ENCODE measurements around the gene PLEKHA6.

Gene PLEKHA6

DNA sequence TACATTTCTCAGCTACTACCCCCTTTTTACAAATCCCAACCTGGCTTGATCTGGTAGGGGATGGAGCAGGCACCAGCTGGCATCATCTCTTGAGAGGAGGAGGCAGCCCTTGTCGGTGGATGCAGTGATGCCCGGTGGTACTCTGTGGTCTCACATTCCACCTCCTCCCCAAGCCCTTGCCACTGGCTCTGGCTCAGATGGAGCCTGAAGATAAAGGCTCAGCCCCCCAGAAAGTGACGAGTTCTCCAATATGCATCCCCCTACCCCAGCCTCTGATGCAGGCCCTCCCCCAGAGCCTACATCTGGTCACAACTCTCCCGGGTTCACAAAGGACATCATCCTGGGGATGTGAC lies 142.1 kb downstream of the PLEKHA6 start:
- no peak for DNase-seq (ENCODE audit: low read depth in 2 of 2, low spot score in 1 of 2)

- no peak for DNase-seq (ENCODE audit: low read depth in 2 of 2, low spot score in 1 of 2)
Measured at GRCh38 chr1:204216880-204217647, 142.7 kb downstream of the PLEKHA6 start.

DNA sequence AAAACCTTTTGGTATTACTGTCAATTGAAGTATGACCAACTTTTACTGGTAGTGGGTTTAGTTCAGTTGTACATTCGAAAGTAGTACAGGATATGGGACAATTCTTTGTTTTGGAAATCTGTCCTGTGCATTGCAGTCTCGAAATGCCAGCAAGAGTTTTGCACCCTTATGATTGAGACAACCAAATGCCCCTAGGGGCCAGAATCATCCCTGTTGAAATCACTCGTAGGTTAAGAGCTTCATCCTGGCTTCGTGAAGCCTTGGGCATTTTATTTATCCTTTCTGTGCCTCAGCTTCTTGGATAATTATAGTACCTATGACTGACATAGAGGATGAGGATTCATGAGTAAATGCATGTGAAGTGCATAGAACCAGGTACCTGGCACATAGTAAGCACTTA lies 143.5 kb downstream of the PLEKHA6 start:
- DNase-seq (ENCODE audit: low read depth in 2 of 2, low spot score in 1 of 2) = no peak

DNA sequence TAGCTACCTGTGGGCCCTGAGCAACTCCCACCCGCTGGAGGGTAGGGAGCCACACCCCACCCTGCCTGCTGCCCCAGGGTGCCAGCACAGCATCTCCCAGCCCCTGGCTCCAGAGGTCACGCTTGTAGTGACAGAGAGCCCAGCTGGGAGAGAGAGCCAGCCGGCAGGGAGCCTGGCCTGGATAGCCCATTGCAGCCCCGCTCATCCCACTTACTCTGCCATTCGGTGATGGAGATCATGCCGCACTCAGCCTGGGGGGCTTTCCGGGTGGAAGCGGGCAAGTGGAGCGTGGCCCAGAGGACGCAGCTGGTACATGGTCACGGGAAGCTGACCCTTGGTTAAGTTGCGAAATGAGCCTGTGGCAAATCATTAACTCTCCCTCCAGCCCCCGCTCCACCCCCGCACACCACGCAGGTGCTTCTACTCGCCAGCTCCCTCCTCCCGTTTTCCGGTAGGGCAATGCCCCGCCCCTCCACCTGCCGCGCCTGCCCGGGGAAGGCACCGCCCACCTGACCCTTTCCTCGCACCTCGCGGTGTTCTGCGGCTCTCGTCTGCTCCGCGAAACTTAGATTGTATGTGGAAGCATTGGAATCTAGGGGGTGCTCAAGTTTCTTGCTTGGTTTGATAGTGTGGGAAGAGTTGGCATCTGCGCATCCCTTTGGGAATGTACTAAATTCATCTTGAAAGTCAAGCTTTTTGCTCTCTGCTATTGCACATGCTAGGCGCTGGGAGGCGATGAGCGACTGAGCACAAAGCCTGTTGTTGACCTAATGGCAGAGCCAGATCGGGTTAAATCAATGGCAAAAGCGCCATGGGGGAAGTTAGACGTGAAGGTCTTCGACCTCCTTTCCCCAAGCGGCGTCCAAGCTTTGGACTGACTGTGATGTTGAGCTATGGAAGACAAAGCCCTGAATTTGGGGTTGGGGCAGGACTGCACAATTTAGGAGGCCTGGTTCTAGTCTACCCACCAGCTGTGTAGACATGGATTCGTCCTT lies 145.8 kb downstream of the PLEKHA6 start, which contains the start of gene GOLT1A:
Gene GOLT1A (minus strand): TSS at position 321 of the 995 bp plus-strand sequence. CDS start 82 bp downstream, at position 239.
- no peak for DNase-seq (ENCODE audit: low read depth in 2 of 2, low spot score in 1 of 2)

DNA sequence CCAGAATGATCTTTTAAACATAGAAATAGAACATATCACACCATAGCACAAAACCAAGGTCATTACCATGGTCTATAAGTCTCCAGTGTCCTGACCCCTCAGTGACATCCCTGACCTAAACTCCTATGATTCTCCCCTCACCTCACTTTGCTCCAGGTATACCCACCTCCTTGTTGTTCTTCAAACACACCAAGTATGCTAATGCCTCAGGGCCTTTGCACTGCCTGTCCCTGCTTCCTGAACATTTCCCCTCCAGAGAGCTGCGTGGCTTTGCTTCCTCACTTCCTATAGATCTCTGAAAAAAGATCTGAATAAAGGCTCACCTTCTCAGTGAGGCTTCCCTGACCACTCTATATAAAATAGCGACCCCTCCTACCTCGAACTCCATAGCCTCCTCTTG lies 147.0 kb downstream of the PLEKHA6 start:
- DNase-seq (ENCODE audit: low read depth in 2 of 2, low spot score in 1 of 2) = no peak

DNA sequence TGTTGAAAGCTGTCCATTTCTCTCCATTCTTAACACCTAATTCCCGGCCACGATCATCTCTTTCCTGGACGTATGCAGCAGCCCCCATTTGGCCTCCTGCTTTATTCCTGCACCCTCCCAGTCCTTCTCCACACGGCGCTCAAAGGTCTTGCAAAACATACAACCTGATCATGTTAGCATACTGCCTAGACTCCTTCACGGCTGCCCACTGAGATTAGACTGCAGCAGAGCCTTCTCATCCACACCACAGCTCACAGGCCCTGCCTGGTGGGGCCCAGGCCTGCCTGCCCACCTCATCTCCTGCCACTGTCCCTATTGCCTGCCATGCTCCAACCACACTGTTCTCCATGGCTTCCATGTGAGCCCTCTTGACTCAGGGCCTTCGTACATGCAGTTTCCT lies 148.7 kb downstream of the PLEKHA6 start:
- no peak for DNase-seq (ENCODE audit: low read depth in 2 of 2, low spot score in 1 of 2)

DNA sequence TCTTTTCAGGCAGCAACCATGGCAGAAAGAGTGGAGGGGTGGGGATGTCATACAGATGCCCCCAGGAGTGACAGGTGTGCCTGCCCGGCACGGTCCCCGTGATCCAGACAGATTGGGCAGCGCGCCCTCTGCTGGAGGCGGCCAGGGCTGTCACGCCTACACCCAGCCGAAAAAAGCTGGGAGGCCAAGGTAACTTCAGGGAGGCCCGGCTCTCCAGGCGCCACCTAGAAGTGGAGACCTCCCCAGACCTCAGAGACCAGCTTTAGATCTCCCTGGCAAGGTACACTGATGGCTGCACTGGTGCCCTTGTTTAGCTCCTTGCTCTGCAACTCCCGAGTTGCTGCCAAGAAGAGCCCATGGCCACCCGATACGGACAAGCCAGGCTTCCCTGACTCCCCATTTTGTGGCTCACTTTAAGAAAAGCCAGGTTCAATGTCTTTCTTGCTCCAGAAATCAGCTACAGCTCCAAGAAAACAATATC lies 152.6 kb downstream of the PLEKHA6 start:
- peak; percentile 48 to 51 for DNase-seq (ENCODE audit: low read depth in 2 of 2, low spot score in 1 of 2)

DNA sequence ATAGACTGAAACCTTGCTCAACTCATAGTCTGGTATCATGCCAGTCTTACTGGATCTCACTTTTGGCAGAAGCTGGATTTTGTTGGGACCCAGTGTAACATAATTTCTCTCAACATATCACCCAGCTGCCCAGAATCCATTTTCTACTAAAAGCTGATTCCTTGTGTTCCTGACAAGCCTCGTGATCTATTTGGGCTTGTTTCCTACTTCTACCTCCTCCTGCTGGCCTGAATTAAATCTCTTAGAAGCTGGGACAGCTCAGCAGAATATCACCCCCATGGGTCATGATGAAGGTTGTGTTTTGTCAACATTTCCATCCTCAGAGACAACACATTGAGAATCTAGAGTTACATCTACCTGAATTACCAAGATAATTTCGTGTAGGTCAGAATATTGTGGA lies 153.6 kb downstream of the PLEKHA6 start:
- DNase-seq (ENCODE audit: low read depth in 2 of 2, low spot score in 1 of 2) = no peak

DNA sequence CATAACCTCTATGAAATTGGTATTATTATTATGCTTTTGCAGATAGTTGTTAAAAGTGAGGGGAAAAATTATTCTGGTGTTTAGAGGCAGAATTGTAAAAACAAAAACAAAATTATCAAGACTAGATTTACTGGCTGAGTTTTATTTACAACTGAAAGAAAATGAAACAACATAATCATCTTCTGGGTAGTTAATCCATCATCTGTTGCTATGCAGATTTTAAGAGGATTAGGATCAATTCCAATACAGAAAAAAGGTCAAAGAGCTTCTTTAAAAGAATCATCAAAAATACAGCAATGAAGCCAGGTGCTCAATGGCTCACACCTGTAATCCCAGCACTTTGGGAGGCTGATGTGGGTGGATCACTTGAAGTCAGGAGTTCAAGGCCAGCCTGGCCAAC lies 154.2 kb downstream of the PLEKHA6 start:
- DNase-seq (ENCODE audit: low read depth in 2 of 2, low spot score in 1 of 2) = no peak

GRCh38 chr1:204204944-204205343 lies 154.8 kb downstream of the PLEKHA6 start:
- no peak for DNase-seq (ENCODE audit: low read depth in 2 of 2, low spot score in 1 of 2)

GRCh38 chr1:204203206-204203767 lies 156.4 kb downstream of the PLEKHA6 start:
- DNase-seq (ENCODE audit: low read depth in 2 of 2, low spot score in 1 of 2) = no peak

DNA sequence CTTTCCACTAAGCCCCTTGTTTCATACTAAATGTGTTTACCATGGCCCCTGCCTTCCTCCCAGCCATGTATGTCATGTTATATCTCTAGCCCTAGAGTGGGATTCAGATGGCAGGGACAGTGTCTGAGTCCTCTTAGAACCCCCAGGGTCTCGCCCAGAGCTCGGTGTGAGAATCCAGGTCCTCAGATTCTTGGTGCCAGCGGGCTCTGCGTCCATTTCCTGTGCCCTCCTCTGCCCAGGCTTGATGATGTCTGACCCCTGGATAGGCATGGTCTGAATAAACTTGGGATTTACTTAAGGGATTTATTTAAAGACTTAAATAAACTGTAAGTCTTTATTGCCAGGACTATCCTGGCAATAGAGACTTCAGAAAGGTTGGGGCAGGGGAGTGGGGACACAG lies 157.2 kb downstream of the PLEKHA6 start:
- DNase-seq (ENCODE audit: low read depth in 2 of 2, low spot score in 1 of 2) = no peak

GRCh38 chr1:204201348-204202040 lies 158.2 kb downstream of the PLEKHA6 start:
- DNase-seq (ENCODE audit: low read depth in 2 of 2, low spot score in 1 of 2) = no peak

DNA sequence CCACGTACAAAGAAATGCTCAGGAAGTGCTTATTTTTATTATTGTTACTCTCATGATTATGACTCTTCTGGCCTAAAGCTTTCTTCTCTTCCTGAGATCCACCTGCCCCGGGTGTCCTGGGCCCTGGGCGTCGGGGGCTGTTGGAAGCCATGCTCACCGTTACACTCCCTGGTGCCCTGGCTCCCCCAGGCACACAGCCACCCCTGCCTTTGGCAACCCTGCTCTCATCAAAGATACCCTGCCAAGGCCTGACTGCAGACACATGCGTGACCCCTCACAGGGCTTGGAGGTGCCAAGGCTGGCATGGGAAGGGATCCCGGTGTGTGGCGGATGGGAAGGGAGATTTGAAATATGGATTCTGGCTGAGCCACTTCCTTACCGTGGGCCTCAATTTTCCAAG lies 160.2 kb downstream of the PLEKHA6 start:
- DNase-seq (ENCODE audit: low read depth in 2 of 2, low spot score in 1 of 2) = no peak

GRCh38 chr1:204198348-204199340 lies 161.1 kb downstream of the PLEKHA6 start:
- DNase-seq (ENCODE audit: low read depth in 2 of 2, low spot score in 1 of 2) = no peak

DNA sequence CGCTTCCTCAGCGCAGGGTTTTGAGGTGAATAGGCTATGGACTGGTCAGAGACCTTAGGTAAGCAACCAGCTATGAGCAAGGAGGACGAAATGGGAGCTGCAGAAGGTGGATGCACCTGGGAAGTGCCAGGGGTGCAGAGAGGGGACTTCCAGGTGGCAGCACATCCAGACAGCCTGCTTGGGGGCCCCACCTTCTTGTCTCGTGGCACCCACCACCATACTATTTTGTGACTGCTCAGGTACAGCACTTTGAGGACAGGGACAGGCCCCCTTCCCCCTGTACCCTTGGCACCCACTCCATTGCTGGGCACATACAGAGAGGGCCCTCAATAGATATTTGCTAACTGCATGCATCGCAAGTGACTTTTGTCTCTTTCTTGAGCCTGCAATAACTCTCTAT lies 162.7 kb downstream of the PLEKHA6 start:
- DNase-seq (ENCODE audit: low read depth in 2 of 2, low spot score in 1 of 2) = no peak

DNA sequence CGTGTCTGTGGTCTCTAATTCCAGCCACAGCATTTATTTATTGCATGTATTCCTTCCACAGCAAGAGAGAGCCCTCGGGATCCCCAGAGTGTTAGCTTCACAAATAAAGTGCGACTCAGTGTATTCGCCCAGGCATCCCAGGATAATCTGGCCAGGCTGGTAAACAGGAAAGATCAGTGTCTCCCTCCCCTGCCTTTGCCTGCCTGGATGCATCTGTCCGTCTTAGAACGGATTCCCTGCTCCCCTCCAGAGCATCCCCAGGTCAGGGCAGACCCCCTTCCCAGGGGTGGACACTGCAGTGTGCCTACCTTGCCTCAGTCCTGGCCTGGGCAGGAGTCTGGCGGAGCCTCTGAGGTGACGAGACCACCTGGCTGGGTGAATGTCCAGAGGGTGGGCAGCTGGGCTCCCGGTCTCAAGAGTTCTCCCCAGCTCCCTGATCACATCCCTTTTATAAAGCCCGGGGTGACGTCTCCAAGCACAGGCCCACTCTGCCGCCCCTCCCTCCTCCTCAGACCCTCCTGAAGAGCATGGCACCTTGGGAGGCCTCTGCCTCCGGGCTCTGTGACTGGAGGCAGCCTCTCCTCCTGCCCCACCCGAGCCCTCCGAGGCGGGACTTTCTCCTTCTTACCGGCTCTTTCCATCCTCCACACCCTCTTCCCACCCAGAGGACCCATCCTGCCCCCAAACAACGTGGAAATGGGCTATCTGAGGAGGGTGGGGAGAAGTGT lies 163.5 kb downstream of the PLEKHA6 start, which contains the start of gene KISS1:
Gene KISS1 (minus strand): TSS at position 424 of the 728 bp plus-strand sequence. CDS start 3,615 bp downstream, outside the sequence.
- DNase-seq (ENCODE audit: low read depth in 2 of 2, low spot score in 1 of 2) = no peak

GRCh38 chr1:204194771-204195170 lies 165.0 kb downstream of the PLEKHA6 start:
- no peak for DNase-seq (ENCODE audit: low read depth in 2 of 2, low spot score in 1 of 2)

DNA sequence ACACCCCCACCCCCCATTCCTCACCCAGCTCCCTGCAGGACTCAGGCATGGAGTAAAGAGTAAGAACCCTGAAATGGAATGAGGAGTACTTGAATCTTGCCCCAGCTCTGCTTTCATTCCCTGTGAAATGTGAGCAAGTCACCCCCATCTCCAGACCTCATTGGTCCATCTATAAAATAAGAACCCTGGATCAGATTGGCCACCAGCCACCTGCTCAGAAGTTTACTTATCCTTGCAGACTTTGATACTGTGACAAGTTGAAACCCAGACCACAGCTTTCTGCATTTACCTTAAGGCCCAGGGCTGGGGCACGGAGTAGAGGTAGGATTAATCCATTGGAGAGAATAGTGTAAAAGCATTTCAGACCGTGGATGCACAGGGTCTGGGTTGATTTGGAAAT lies 165.6 kb downstream of the PLEKHA6 start:
- no peak for DNase-seq (ENCODE audit: low read depth in 2 of 2, low spot score in 1 of 2)

Measured in stimulated activated CD8-positive, alpha-beta memory T cell treated with anti-CD3 and anti-CD28 coated beads, Interleukin-4, amount 100 ng/mL, for 1 hour (primary cell).